Muscle layer of colon (tissue), 2 donors: ENCODE data around the gene SEMG2.

ENCODE experiments used
- H3K27ac ChIP-seq: one replicate; pipeline ENCODE4 v1.7.0; 2013; ENCODE audit warnings: low read depth, mild to moderate bottlenecking, low read length, moderate library complexity
- H3K27me3 ChIP-seq, 2 donors: one replicate each; pipeline ENCODE4 v1.7.0; 2013; ENCODE audit warnings: low read length in 2 of 2, mild to moderate bottlenecking in 2 of 2; ENCODE audit not compliant: insufficient read depth in 2 of 2, control insufficient read depth in 1 of 2
- H3K36me3 ChIP-seq: one replicate; pipeline ENCODE4 v1.7.0; 2013; ENCODE audit warnings: mild to moderate bottlenecking, low read length; ENCODE audit not compliant: insufficient read depth
- H3K4me1 ChIP-seq: one replicate; pipeline ENCODE4 v1.7.0; 2013; ENCODE audit warnings: mild to moderate bottlenecking, low read length; ENCODE audit not compliant: insufficient read depth
- H3K4me3 ChIP-seq, 2 donors: one replicate each; pipeline ENCODE4 v1.7.0; 2013; ENCODE audit warnings: low read length in 2 of 2, low read depth in 1 of 2, mild to moderate bottlenecking in 1 of 2, moderate library complexity in 1 of 2
- H3K9ac ChIP-seq: one replicate; pipeline ENCODE4 v1.7.0; 2013; ENCODE audit warnings: low read length
- H3K9me3 ChIP-seq: one replicate; pipeline ENCODE4 v1.7.0; 2013; ENCODE audit warnings: mild to moderate bottlenecking, low read length
- donor health status: abdominal sarcoma.
- donor health status: Adenocarcinoma of cecum.

The SEMG2 gene

GRCh38 chr20:45191926-45192325 is 29.2 kb upstream of the SEMG2 start:
- Histone ChIP-seq H3K27me3 (no peaks in the 10 kb centered on the region), H3K4me3 (no peak overlapping the region), H3K9me3 (no peaks in the 10 kb centered on the region), H3K9ac (no peak overlapping the region), H3K27ac (no peak overlapping the region), H3K36me3 (no peaks in the 10 kb centered on the region), H3K4me1 (no peaks in the 10 kb centered on the region)

- Histone ChIP-seq H3K27ac (no peak overlapping the region), H3K4me1 (no peaks in the 10 kb centered on the region), H3K4me3 (no peak overlapping the region), H3K27me3 (no peaks in the 10 kb centered on the region), H3K9me3 (no peaks in the 10 kb centered on the region), H3K9ac (no peak overlapping the region), H3K36me3 (no peaks in the 10 kb centered on the region)
These were observed 27.8 kb upstream of the SEMG2 start for GRCh38 chr20:45193331-45193730.

- H3K4me3 ChIP-seq, result no peak within 1 kb of the TSS
- no peaks in the 10 kb centered on the region for H3K36me3 ChIP-seq
- H3K27me3 ChIP-seq, result no peaks in the 10 kb centered on the region
- no peak within 1 kb of the TSS for H3K27ac ChIP-seq
- no peak within 1 kb of the TSS for H3K9ac ChIP-seq
- peaks cover 9% of the 10 kb centered on the region for H3K9me3 ChIP-seq
- H3K4me1 ChIP-seq, result no peaks in the 10 kb centered on the region
These were observed 14.4 kb upstream of the SEMG2 start, which contains the start of gene SEMG1 for GRCh38 chr20:45206725-45207124. SEMG1 (plus strand) TSS chr20:45207033; CDS start chr20:45207054, 21 bp downstream.

- Histone ChIP-seq H3K4me1 (no peaks in the 10 kb centered on the region), H3K27ac (no peak overlapping the region), H3K36me3 (no peaks in the 10 kb centered on the region), H3K9me3 (no peaks in the 10 kb centered on the region), H3K27me3 (no peaks in the 10 kb centered on the region), H3K9ac (no peak overlapping the region), H3K4me3 (no peak overlapping the region)
These were observed 11.2 kb upstream of the SEMG2 start for GRCh38 chr20:45209924-45210323.

- no peaks in the 10 kb centered on the region for H3K4me1 ChIP-seq
These were observed 9.4 kb upstream of the SEMG2 start for GRCh38 chr20:45211569-45212474.

GRCh38 chr20:45212836-45213235 is 8.3 kb upstream of the SEMG2 start:
- H3K4me1 ChIP-seq, result no peaks in the 10 kb centered on the region
- no peaks in the 10 kb centered on the region for H3K36me3 ChIP-seq
- H3K9me3 ChIP-seq, result no peaks in the 10 kb centered on the region
- H3K4me3 ChIP-seq, result no peak overlapping the region
- no peak overlapping the region for H3K27ac ChIP-seq
- H3K27me3 ChIP-seq, result no peaks in the 10 kb centered on the region
- H3K9ac ChIP-seq, result no peak overlapping the region

More at GRCh38 chr20:45211569-45212474, 9.4 kb upstream of the SEMG2 start:
- Histone ChIP-seq H3K9me3 (no peaks in the 10 kb centered on the region), H3K4me3 (no peak overlapping the region), H3K27me3 (no peaks in the 10 kb centered on the region), H3K36me3 (no peaks in the 10 kb centered on the region), H3K9ac (no peak overlapping the region), H3K27ac (no peak overlapping the region)

GRCh38 chr20:45218124-45218523 is 3.0 kb upstream of the SEMG2 start:
- Histone ChIP-seq H3K4me3 (no peak overlapping the region), H3K27ac (no peak overlapping the region), H3K36me3 (no peaks in the 10 kb centered on the region), H3K9ac (no peak overlapping the region), H3K9me3 (no peaks in the 10 kb centered on the region), H3K27me3 (no peaks in the 10 kb centered on the region), H3K4me1 (no peaks in the 10 kb centered on the region)

- Histone ChIP-seq H3K27ac (no peak overlapping the region), H3K36me3 (no peaks in the 10 kb centered on the region), H3K27me3 (no peaks in the 10 kb centered on the region)
These were observed 2.5 kb upstream of the SEMG2 start for GRCh38 chr20:45218636-45219035.

GRCh38 chr20:45223136-45223535 is 2.0 kb downstream of the SEMG2 start:
- Histone ChIP-seq H3K4me3 (no peak overlapping the region), H3K4me1 (no peaks in the 10 kb centered on the region), H3K27ac (no peak overlapping the region), H3K36me3 (no peaks in the 10 kb centered on the region), H3K27me3 (no peaks in the 10 kb centered on the region), H3K9ac (no peak overlapping the region), H3K9me3 (no peaks in the 10 kb centered on the region)

More at GRCh38 chr20:45218636-45219035, 2.5 kb upstream of the SEMG2 start:
- no peak overlapping the region for H3K4me3 ChIP-seq
- no peak overlapping the region for H3K9ac ChIP-seq
- H3K9me3 ChIP-seq, result no peaks in the 10 kb centered on the region
- H3K4me1 ChIP-seq, result no peaks in the 10 kb centered on the region

- Histone ChIP-seq H3K27me3 (no peaks in the 10 kb centered on the region), H3K36me3 (no peaks in the 10 kb centered on the region), H3K4me1 (no peaks in the 10 kb centered on the region), H3K9ac (no peak overlapping the region), H3K9me3 (no peaks in the 10 kb centered on the region), H3K4me3 (no peak overlapping the region), H3K27ac (no peak overlapping the region)
These were observed 5.1 kb downstream of the SEMG2 start for GRCh38 chr20:45226287-45226686.

GRCh38 chr20:45229264-45230056 is 8.3 kb downstream of the SEMG2 start:
- Histone ChIP-seq H3K27me3 (no peaks in the 10 kb centered on the region), H3K9ac (no peak overlapping the region), H3K9me3 (no peaks in the 10 kb centered on the region), H3K27ac (no peak overlapping the region), H3K4me3 (no peak overlapping the region), H3K36me3 (no peaks in the 10 kb centered on the region), H3K4me1 (no peaks in the 10 kb centered on the region)
